Endothelial cell of umbilical vein (primary cell): ENCODE data around the gene SLC1A4. TPM values are rescaled to one million over a fixed set of nuclear protein-coding genes. Genes with fewer than 3 reads are reported as not detected.

Source experiments
- BruUV-seq: library from RNA; stranded (reverse); fragments of 400-500 nt; replicated peaks from 2 replicates; lab custom pipeline; 2021; lab: Mats Ljungman, UMichigan
- CTCF ChIA-PET: fragments of 300-600, 350-600 bp; sonication (Branson Sonifier 250); formaldehyde crosslinking; loops from one replicate; lab custom pipeline; 2021; ENCODE audit warnings: antibody characterized with exemption, inconsistent platforms; lab: Charles Lee
- POLR2A ChIA-PET: fragments of 300-600, 350-600 bp; sonication (Branson Sonifier 250); formaldehyde crosslinking; loops from one replicate; lab custom pipeline; 2021; ENCODE audit warnings: antibody characterized with exemption, inconsistent platforms; lab: Charles Lee
- DNase-seq: peaks from one replicate; pipeline ENCODE4 v3.0.0-alpha.2; 2011; ENCODE audit warnings: low read depth, low spot score
- FAIRE-seq: peaks from 2 replicates; lab custom pipeline; 2011; peaks lifted over from hg19 to GRCh38; lab: Jason Lieb, UNC
- H2AFZ ChIP-seq: 2 replicates; pipeline ENCODE4 v1.6.0; 2012; ENCODE audit warnings: low read depth, low read length, control low read depth, inconsistent platforms
- H3K27ac ChIP-seq: 2 replicates; pipeline ENCODE4 v1.5.1; 2011; ENCODE audit warnings: low read depth, mild to moderate bottlenecking, control low read depth, low read length, moderate library complexity; ENCODE audit not compliant: insufficient read depth
- H3K27me3 ChIP-seq, 2 experiments: 2 replicates each; pipeline versions ENCODE4 v1.6.0 to v1.6.1; 2011; ENCODE audit warnings: low read length in 2 of 2, mixed read lengths in 1 of 2; ENCODE audit not compliant: control insufficient read depth in 2 of 2, insufficient read depth in 2 of 2
- H3K36me3 ChIP-seq, 2 experiments: 2 replicates in 1 of 2; 3 replicates in 1 of 2; pipeline ENCODE4 v1.5.1; 2011; ENCODE audit warnings: low read length in 2 of 2, mild to moderate bottlenecking in 1 of 2, moderate library complexity in 1 of 2; ENCODE audit not compliant: control insufficient read depth in 2 of 2, insufficient read depth in 2 of 2; ENCODE audit errors: extremely low read depth in 1 of 2
- H3K4me1 ChIP-seq: 3 replicates; pipeline ENCODE4 v1.5.1; 2011; ENCODE audit warnings: mild to moderate bottlenecking, low read length; ENCODE audit not compliant: control insufficient read depth, insufficient read depth; ENCODE audit errors: extremely low read depth
- H3K4me2 ChIP-seq: 2 replicates; pipeline ENCODE4 v1.6.1; 2011; ENCODE audit warnings: low read length, control low read depth, mixed read lengths; ENCODE audit not compliant: insufficient read depth
- H3K4me3 ChIP-seq, 3 experiments: fragments of 200-600 bp in 1 of 3; sonication (generic), shearing (Covaris generic) in 1 of 3; replicated peaks in 1 of 3; 2 replicates each; pipeline ENCODE4 v1.5.1; 2011 to 2016; ENCODE audit warnings: control low read depth in 3 of 3, low read length in 3 of 3, mild to moderate bottlenecking in 2 of 3, inconsistent platforms in 1 of 3, low read depth in 1 of 3, moderate library complexity in 1 of 3; ENCODE audit not compliant: insufficient read depth in 1 of 3
- H3K79me2 ChIP-seq: 2 replicates; pipeline ENCODE4 v1.6.0; 2012; ENCODE audit warnings: low read length, inconsistent platforms; ENCODE audit not compliant: control insufficient read depth, insufficient read depth
- H3K9ac ChIP-seq: replicated peaks from 2 replicates; pipeline ENCODE3; 2011; ENCODE audit warnings: low read length, control low read depth; ENCODE audit not compliant: insufficient read depth; ENCODE audit errors: extremely low read depth
- H3K9me1 ChIP-seq: replicated peaks from 3 replicates; pipeline ENCODE4 v1.6.0; 2011; ENCODE audit warnings: mild to moderate bottlenecking, low read length; ENCODE audit not compliant: control insufficient read depth, insufficient read depth; ENCODE audit errors: extremely low read depth
- H3K9me3 ChIP-seq: replicated peaks from 2 replicates; pipeline ENCODE4 v1.5.1; 2012; ENCODE audit warnings: low read length, inconsistent platforms; ENCODE audit not compliant: control insufficient read depth, insufficient read depth
- H4K20me1 ChIP-seq: replicated peaks from 2 replicates; pipeline ENCODE3; 2011; ENCODE audit warnings: mild to moderate bottlenecking, low read length; ENCODE audit not compliant: control insufficient read depth, insufficient read depth; ENCODE audit errors: extremely low read depth
- CTCF ChIP-seq, 2 donors: IDR thresholded peaks; 1 replicate in 1 of 2; 2 replicates in 1 of 2; pipeline ENCODE4 v1.5.1; 2011; ENCODE audit warnings: low read length in 2 of 2, mild to moderate bottlenecking in 2 of 2, moderate library complexity in 2 of 2, control low read depth in 1 of 2, inconsistent platforms in 1 of 2, low read depth in 1 of 2; ENCODE audit not compliant: insufficient read depth in 1 of 2; ENCODE audit errors: extremely low read depth in 1 of 2
- EZH2 ChIP-seq: IDR thresholded peaks from 2 replicates; pipeline ENCODE4 v1.6.1; 2012; ENCODE audit warnings: borderline replicate concordance, low read depth, mild to moderate bottlenecking, moderate library complexity, low read length, inconsistent platforms; ENCODE audit not compliant: severe bottlenecking
- FOS ChIP-seq: IDR thresholded peaks from 2 replicates; pipeline ENCODE4 v1.6.1; 2011; ENCODE audit warnings: mild to moderate bottlenecking, low read length, moderate library complexity, borderline replicate concordance; ENCODE audit not compliant: insufficient read depth
- JUN ChIP-seq: IDR thresholded peaks from 2 replicates; pipeline ENCODE4 v1.6.1; 2011; ENCODE audit warnings: borderline replicate concordance, low read depth; ENCODE audit not compliant: insufficient read length, insufficient read depth
- MYC ChIP-seq: IDR thresholded peaks from one replicate; pipeline ENCODE4 v1.6.1; 2011; ENCODE audit warnings: mild to moderate bottlenecking, low read depth, low read length
- POLR2A ChIP-seq: IDR thresholded peaks from 2 replicates; pipeline ENCODE4 v1.6.1; 2012; ENCODE audit warnings: low read depth, mild to moderate bottlenecking, control low read depth, low read length
- dilution Hi-C: fragments of 300-500 bp; cut with MboI; formaldehyde crosslinking; loops from one replicate; pipeline ENCODE4 v1.15.0; 2019; ENCODE audit warnings: low sequenced_read_pairs; ENCODE audit not compliant: extremely low pct_ligation_motif_present
- intact Hi-C: fragments of 100-400 bp; cut with micrococcal nuclease; formaldehyde crosslinking; loops from one replicate; pipeline ENCODE4 v1.10.0; 2022
- polyA plus RNA-seq, 4 experiments: library from polyadenylated mRNA; depleted of rRNA in 3 of 4; stranded (reverse) in 3 of 4; unstranded in 1 of 4; fragments of >200 nt; gene quantifications; 2 replicates each; pipeline versions ENCODE4 v1.2.1 to v1.2.3, GENCODE V29; 2011 to 2012; ENCODE audit warnings: missing spikeins in 1 of 4
- total RNA-seq: library from RNA; stranded (reverse); gene quantifications from 2 replicates; pipeline ENCODE4 v1.2.3, GENCODE V29; 2021
- TF ChIP-seq, protein P1 (sequence below): IDR thresholded peaks from 2 replicates; pipeline ENCODE4 v1.6.1; 2011; ENCODE audit not compliant: insufficient read depth, insufficient read length

SLC1A4 gene
- total and polyA plus RNA-seq, 2 donors (not counting 3 experiments of a cell fraction or from before 2014, with no cell fraction given): 9.9 to 13.9 TPM

DNA sequence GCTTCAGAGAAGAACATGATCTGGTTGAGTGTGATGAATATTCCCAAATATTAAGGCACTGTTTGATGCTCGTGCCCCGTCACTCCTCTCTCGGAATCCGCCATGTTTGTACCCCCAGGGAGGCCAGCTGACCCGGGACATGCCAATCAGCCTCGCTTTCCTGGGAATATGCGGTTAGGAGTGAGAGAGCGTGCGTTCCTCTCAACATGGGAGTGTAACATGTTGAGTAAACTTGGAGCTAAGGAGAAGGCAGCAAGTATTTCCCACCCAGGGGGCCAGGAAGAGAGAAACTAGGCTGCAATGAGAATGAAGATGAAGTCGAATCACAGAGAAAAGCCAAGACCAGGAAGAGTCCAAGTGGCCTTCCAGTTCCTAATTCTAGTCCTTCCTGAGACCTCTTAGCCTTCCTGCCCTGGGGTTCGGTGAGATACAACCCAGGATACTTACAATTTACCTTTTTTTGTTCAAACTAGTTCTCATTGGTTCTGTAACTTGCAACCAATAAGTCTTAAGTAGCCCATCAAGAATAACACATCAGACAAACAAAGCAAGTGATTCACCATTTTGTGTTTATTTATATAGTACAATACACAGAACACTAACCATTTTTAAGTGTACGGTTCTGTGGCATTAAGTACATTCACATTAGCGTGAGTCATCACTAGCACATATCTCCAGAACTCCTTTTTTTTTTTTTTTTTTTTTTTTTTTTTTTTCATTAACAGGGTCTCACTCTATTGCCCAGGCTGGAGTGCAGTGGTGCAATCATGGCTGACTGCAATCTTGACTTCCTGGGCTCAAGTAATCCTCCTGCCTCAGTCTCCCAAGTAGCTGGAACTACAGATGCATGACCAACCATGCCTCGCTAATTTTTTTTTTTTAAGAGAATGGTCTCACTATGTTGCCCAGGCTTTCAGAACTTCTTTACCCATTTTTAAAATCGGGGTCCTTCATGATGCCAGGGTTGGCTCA lies 36.4 kb upstream of the SLC1A4 start:
- intact Hi-C loops: no loop called here
- H3K4me2 ChIP-seq: peak overlapping the region; percentile 12

More for the DNA sequence above, 36.4 kb upstream of the SLC1A4 start:
- Histone ChIP-seq H3K36me3 (no peaks in the 10 kb centered on the region), H3K27ac (no peak overlapping the region), H3K79me2 (no peaks in the 10 kb centered on the region), H3K4me1 (peaks cover 4% of the 10 kb centered on the region), H3K4me3 (no peak overlapping the region), H4K20me1 (no peaks in the 10 kb centered on the region), H3K9me1 (no peaks in the 10 kb centered on the region), H3K9ac (no peak overlapping the region), H3K9me3 (no peaks in the 10 kb centered on the region), H2AFZ (peak overlapping the region; percentile 38), H3K27me3 (peaks cover 0 to 3% of the 10 kb centered on the region in 2 experiments)
- BruUV-seq: no TSS peak
- ChIA-PET POLR2A (no interaction called here), CTCF (interaction anchor here (0.9 to 1.9 kb wide), 2 partner anchors 10 to 11 kb away, joined by 4 read pairs; no protein-coding TSS in a partner anchor)
- FAIRE-seq: peak; percentile 80
- dilution Hi-C loops: no loop called here
- TF ChIP-seq, protein P1, sequence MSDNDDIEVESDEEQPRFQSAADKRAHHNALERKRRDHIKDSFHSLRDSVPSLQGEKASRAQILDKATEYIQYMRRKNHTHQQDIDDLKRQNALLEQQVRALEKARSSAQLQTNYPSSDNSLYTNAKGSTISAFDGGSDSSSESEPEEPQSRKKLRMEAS: no peak
- TF ChIP-seq JUN (peak; percentile 10), MYC (no peak), POLR2A (no peak), CTCF (IDR thresholded peaks at IDR 0.05; ENCODE audit: extremely low read depth in 1 of 2, insufficient read depth in 1 of 2, low read depth in 1 of 2, low read length in 2 of 2) (no peak), EZH2 (no peak), FOS (peak; percentile 67)
- DNase-seq: peak; percentile 41
